ENCODE data around the gene ITGA1.

Gene ITGA1

GRCh38 chr5:52748590-52748989, 39.1 kb upstream of the ITGA1 start:
- H4K20me1 ChIP-seq: no peaks in the 10 kb centered on the region
- no peak overlapping the region for H3K9ac ChIP-seq
- H3K4me2 ChIP-seq: no peak overlapping the region
- H3K27ac ChIP-seq: no peak overlapping the region
- no peak for TF ChIP-seq Cebpa-rat (IDR thresholded peaks at IDR 0.05)
- H3K4me3 ChIP-seq: no peak overlapping the region
- peaks cover 6 to 14% (median 8%) of the 10 kb centered on the region in 10 experiments; a peak in 17 of 20 replicates for H3K4me1 ChIP-seq
- H3K27me3 ChIP-seq: peaks cover 0 to 6% (median 0%) of the 10 kb centered on the region in 11 experiments; a peak in 1 of 22 replicates
- H3K36me3 ChIP-seq: no peaks in the 10 kb centered on the region
- no peaks in the 10 kb centered on the region for H3K9me3 ChIP-seq (replicated peaks in 1 of 11)

- Histone ChIP-seq H3K27me3 (peaks cover 0 to 6% (median 0%) of the 10 kb centered on the region in 11 experiments; a peak in 1 of 22 replicates), H3K4me1 (peaks cover 0 to 3% (median 0%) of the 10 kb centered on the region in 10 experiments; a peak in 7 of 20 replicates), H3K4me2 (no peak overlapping the region), H3K9me3 (replicated peaks in 1 of 11) (no peaks in the 10 kb centered on the region), H3K36me3 (no peaks in the 10 kb centered on the region), H3K4me3 (no peak overlapping the region), H3K9ac (no peak overlapping the region), H3K27ac (no peak overlapping the region), H4K20me1 (no peaks in the 10 kb centered on the region)
- no peak for TF ChIP-seq Cebpa-rat (IDR thresholded peaks at IDR 0.05)
Observed at GRCh38 chr5:52749666-52750065, 38.0 kb upstream of the ITGA1 start.

DNA sequence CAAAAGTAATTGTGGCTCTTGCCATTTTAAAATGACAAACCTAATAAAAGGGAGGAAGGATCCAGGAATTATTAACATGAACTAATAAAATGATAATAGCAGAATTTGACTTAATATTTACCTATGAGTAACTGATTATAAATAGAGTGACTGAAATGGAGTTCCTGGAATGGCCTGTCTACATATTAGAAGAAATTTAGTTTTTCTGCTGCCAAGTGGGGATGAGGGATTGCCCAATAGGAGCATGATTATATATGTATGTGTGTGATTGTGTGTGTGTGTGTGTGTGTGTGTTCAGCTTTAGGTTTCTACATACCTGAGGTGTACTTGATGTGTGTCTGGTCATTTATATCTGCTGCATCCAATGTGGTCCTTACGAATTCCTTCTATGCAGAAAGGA, 36.6 kb upstream of the ITGA1 start:
- no peaks in the 10 kb centered on the region for H4K20me1 ChIP-seq
- no peak overlapping the region for H3K4me3 ChIP-seq
- no peak overlapping the region for H3K4me2 ChIP-seq
- peaks cover 0 to 1% (median 0%) of the 10 kb centered on the region in 11 experiments; a peak in 1 of 22 replicates for H3K27me3 ChIP-seq
- H3K4me1 ChIP-seq: no peaks in the 10 kb centered on the region; a peak in 1 of 20 replicates
- H3K9ac ChIP-seq: no peak overlapping the region
- no peak for TF ChIP-seq Cebpa-rat (IDR thresholded peaks at IDR 0.05)
- H3K27ac ChIP-seq: no peak overlapping the region
- H3K36me3 ChIP-seq: no peaks in the 10 kb centered on the region
- no peaks in the 10 kb centered on the region for H3K9me3 ChIP-seq (replicated peaks in 1 of 11)

- Histone ChIP-seq H3K4me3 (no peak overlapping the region), H3K4me2 (no peak overlapping the region), H3K27me3 (no peaks in the 10 kb centered on the region), H4K20me1 (no peaks in the 10 kb centered on the region), H3K36me3 (no peaks in the 10 kb centered on the region), H3K27ac (no peak overlapping the region), H3K9ac (no peak overlapping the region), H3K9me3 (replicated peaks in 1 of 11) (no peaks in the 10 kb centered on the region), H3K4me1 (peaks cover 0 to 6% (median 0%) of the 10 kb centered on the region in 10 experiments; a peak in 1 of 20 replicates)
- no peak for TF ChIP-seq Cebpa-rat (IDR thresholded peaks at IDR 0.05)
Observed at GRCh38 chr5:52754051-52754450, 33.7 kb upstream of the ITGA1 start.

DNA sequence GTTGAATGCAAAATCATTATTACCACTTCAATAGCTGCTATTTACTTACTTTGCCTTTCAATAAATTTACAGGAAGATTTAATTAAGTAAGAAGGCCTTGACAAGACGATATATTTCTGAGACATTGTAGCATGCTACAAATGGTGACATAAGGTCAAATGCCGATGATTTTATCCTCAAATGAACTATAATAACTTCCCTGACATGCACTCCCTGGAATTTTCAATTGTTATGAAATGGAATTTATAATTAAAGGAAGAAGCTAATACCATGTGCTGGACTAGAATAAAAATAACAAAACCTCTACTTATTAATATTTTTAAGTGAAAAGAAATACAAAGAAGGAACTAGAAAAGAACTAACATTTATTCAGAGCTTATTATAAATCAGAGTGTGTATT, 30.2 kb upstream of the ITGA1 start:
- Histone ChIP-seq H4K20me1 (no peaks in the 10 kb centered on the region), H3K4me3 (no peak overlapping the region), H3K27ac (no peak overlapping the region), H3K9ac (no peak overlapping the region), H3K27me3 (no peaks in the 10 kb centered on the region), H3K36me3 (no peaks in the 10 kb centered on the region), H3K9me3 (replicated peaks in 1 of 11) (no peaks in the 10 kb centered on the region), H3K4me1 (peaks cover 0 to 10% (median 0%) of the 10 kb centered on the region in 10 experiments; a peak in 3 of 20 replicates), H3K4me2 (no peak overlapping the region)
- TF ChIP-seq Cebpa-rat (IDR thresholded peaks at IDR 0.05): no peak

DNA sequence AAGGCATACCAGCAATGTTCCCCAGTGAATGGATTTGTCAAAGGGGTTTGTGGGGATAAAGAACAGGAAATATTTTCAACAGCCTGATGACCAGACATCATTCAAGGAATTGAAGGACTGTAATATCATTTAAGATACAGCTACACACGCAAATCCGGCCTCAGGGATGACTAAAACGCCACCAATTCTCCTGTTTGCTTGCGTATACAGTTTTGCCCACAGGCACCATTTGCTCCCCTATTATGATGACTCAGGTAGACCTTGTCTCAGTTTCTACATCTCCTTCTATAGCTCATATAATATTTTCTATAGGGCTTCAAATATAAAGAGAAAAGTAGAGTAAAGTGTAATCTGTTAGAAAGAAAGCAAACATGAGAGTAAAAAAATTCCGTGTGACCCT, 29.7 kb upstream of the ITGA1 start:
- Histone ChIP-seq H4K20me1 (no peaks in the 10 kb centered on the region), H3K36me3 (no peaks in the 10 kb centered on the region), H3K9me3 (replicated peaks in 1 of 11) (no peaks in the 10 kb centered on the region), H3K27ac (no peak overlapping the region), H3K27me3 (no peaks in the 10 kb centered on the region), H3K4me1 (peaks cover 0 to 10% (median 0%) of the 10 kb centered on the region in 10 experiments; a peak in 3 of 20 replicates), H3K4me2 (no peak overlapping the region), H3K9ac (no peak overlapping the region), H3K4me3 (no peak overlapping the region)
- no peak for TF ChIP-seq Cebpa-rat (IDR thresholded peaks at IDR 0.05)

DNA sequence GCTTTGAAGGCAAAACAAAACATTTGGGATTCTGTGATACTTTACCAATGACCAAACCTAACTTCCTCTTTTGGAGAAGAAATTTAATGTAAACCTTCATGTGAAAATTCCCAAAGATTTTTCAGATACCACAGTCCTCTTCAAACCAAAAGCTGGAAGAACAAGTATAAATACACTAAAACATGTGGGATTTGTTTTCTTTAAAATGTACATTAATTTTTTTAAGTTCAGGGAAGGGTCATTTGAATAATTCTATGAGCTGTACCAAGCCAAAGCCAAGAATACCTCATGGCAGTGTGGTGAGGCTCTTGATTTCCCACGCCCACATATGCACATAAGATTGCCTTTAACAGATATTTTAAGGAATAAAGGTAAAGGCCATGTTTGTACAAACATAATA, 28.4 kb upstream of the ITGA1 start:
- Histone ChIP-seq H3K4me3 (no peak overlapping the region), H3K36me3 (no peaks in the 10 kb centered on the region), H4K20me1 (no peaks in the 10 kb centered on the region), H3K27ac (no peak overlapping the region), H3K9me3 (replicated peaks in 1 of 11) (no peaks in the 10 kb centered on the region), H3K9ac (no peak overlapping the region), H3K27me3 (no peaks in the 10 kb centered on the region), H3K4me1 (peaks cover 0 to 10% (median 0%) of the 10 kb centered on the region in 10 experiments; a peak in 3 of 20 replicates), H3K4me2 (no peak overlapping the region)
- TF ChIP-seq Cebpa-rat (IDR thresholded peaks at IDR 0.05): no peak

GRCh38 chr5:52760695-52761366, 26.9 kb upstream of the ITGA1 start:
- H3K4me1 ChIP-seq: peaks cover 0 to 10% (median 0%) of the 10 kb centered on the region in 10 experiments; a peak in 3 of 20 replicates
- no peak overlapping the region for H3K4me3 ChIP-seq
- no peak overlapping the region for H3K9ac ChIP-seq
- no peaks in the 10 kb centered on the region for H4K20me1 ChIP-seq
- no peaks in the 10 kb centered on the region for H3K36me3 ChIP-seq
- no peaks in the 10 kb centered on the region for H3K27me3 ChIP-seq
- H3K27ac ChIP-seq: no peak overlapping the region
- H3K4me2 ChIP-seq: peak overlapping the region in 2 of 11 experiments; percentile 19 to 43; a peak in 1 of 22 replicates
- H3K9me3 ChIP-seq (replicated peaks in 1 of 11): no peaks in the 10 kb centered on the region
- TF ChIP-seq Cebpa-rat (IDR thresholded peaks at IDR 0.05): no peak

- H3K9ac ChIP-seq: no peak overlapping the region
- peaks cover 0 to 21% (median 0%) of the 10 kb centered on the region in 10 experiments; a peak in 6 of 20 replicates for H3K4me1 ChIP-seq
- no peak for TF ChIP-seq Cebpa-rat (IDR thresholded peaks at IDR 0.05)
- no peak overlapping the region for H3K4me3 ChIP-seq
- H3K36me3 ChIP-seq: no peaks in the 10 kb centered on the region
- no peaks in the 10 kb centered on the region for H4K20me1 ChIP-seq
- H3K27ac ChIP-seq: no peak overlapping the region
- no peaks in the 10 kb centered on the region for H3K27me3 ChIP-seq
- H3K4me2 ChIP-seq: peak overlapping the region in 3 of 11 experiments; percentile 10 to 61 (median 53); a peak in 5 of 22 replicates
- no peaks in the 10 kb centered on the region for H3K9me3 ChIP-seq (replicated peaks in 1 of 11)
Observed at GRCh38 chr5:52767217-52767743, 20.4 kb upstream of the ITGA1 start.
